ENCODE measurements around the gene PERM1.

Gene PERM1

GRCh38 chr1:966135-966703 lies 15.7 kb downstream of the PERM1 start, which contains the start of gene PLEKHN1:
Gene PLEKHN1 (plus strand): TSS chr1:966482. CDS start chr1:966532, 50 bp downstream.
- in situ Hi-C loops (cut with MboI; ENCODE audit: low sequenced_read_pairs): no loop called here

- in situ Hi-C loops (cut with MboI; ENCODE audit: low sequenced_read_pairs): no loop called here
These were observed 16.3 kb downstream of the PERM1 start for GRCh38 chr1:965526-966134.

- in situ Hi-C loops (cut with MboI; ENCODE audit: low sequenced_read_pairs): no loop called here
These were observed 17.0 kb downstream of the PERM1 start for GRCh38 chr1:964691-965525.

- in situ Hi-C loops (cut with MboI; ENCODE audit: low sequenced_read_pairs): no loop called here
These were observed 18.0 kb downstream of the PERM1 start for GRCh38 chr1:963746-964525.

- in situ Hi-C loops (cut with MboI; ENCODE audit: low sequenced_read_pairs): no loop called here
These were observed 18.6 kb downstream of the PERM1 start for GRCh38 chr1:963301-963651.

- in situ Hi-C loops (cut with MboI; ENCODE audit: low sequenced_read_pairs): no loop called here
These were observed 19.3 kb downstream of the PERM1 start for GRCh38 chr1:962381-963300.

- in situ Hi-C loops (cut with MboI; ENCODE audit: low sequenced_read_pairs): no loop called here
These were observed 20.7 kb downstream of the PERM1 start for GRCh38 chr1:961132-961669.

- in situ Hi-C loops (cut with MboI; ENCODE audit: low sequenced_read_pairs): no loop called here
These were observed 21.3 kb downstream of the PERM1 start, which contains the start of gene KLHL17 for GRCh38 chr1:960363-961131. Gene KLHL17 (plus strand): TSS chr1:960584. CDS start chr1:960694, 110 bp downstream.

- in situ Hi-C loops (cut with MboI; ENCODE audit: low sequenced_read_pairs): no loop called here
These were observed 22.0 kb downstream of the PERM1 start for GRCh38 chr1:959731-960362.

GRCh38 chr1:958823-959730 lies 22.8 kb downstream of the PERM1 start, which contains the start of gene NOC2L:
Gene NOC2L (minus strand): TSS chr1:959256. CDS start chr1:959240, 16 bp downstream.
- in situ Hi-C loops (cut with MboI; ENCODE audit: low sequenced_read_pairs): no loop called here

GRCh38 chr1:956636-957035 lies 25.3 kb downstream of the PERM1 start:
- in situ Hi-C loops (cut with MboI; ENCODE audit: low sequenced_read_pairs): no loop called here

- in situ Hi-C loops (cut with MboI; ENCODE audit: low sequenced_read_pairs): no loop called here
These were observed 26.4 kb downstream of the PERM1 start for GRCh38 chr1:955474-955873.

- in situ Hi-C loops (cut with MboI; ENCODE audit: low sequenced_read_pairs): no loop called here
These were observed 27.0 kb downstream of the PERM1 start for GRCh38 chr1:954927-955326.

- in situ Hi-C loops (cut with MboI; ENCODE audit: low sequenced_read_pairs): no loop called here
These were observed 28.2 kb downstream of the PERM1 start for GRCh38 chr1:953524-954320.

- in situ Hi-C loops (cut with MboI; ENCODE audit: low sequenced_read_pairs): no loop called here
These were observed 29.3 kb downstream of the PERM1 start for GRCh38 chr1:952603-953002.

GRCh38 chr1:952201-952600 lies 29.7 kb downstream of the PERM1 start:
- in situ Hi-C loops (cut with MboI; ENCODE audit: low sequenced_read_pairs): no loop called here

GRCh38 chr1:951364-951763 lies 30.5 kb downstream of the PERM1 start:
- in situ Hi-C loops (cut with MboI; ENCODE audit: low sequenced_read_pairs): no loop called here
